ENCODE measurements around the gene KIF5B.
"Not testable (repeated sequence)": the region's sequence is repeated elsewhere in the genome, so short reads cannot be mapped to it uniquely, and the experiment has no call there.

KIF5B gene

GRCh38 chr10:32059472-32059871, 3.2 kb upstream of the KIF5B start:
- no peak for FAIRE-seq

GRCh38 chr10:32057036-32057372, 779 bp upstream of the KIF5B start:
- FAIRE-seq: no peak

DNA sequence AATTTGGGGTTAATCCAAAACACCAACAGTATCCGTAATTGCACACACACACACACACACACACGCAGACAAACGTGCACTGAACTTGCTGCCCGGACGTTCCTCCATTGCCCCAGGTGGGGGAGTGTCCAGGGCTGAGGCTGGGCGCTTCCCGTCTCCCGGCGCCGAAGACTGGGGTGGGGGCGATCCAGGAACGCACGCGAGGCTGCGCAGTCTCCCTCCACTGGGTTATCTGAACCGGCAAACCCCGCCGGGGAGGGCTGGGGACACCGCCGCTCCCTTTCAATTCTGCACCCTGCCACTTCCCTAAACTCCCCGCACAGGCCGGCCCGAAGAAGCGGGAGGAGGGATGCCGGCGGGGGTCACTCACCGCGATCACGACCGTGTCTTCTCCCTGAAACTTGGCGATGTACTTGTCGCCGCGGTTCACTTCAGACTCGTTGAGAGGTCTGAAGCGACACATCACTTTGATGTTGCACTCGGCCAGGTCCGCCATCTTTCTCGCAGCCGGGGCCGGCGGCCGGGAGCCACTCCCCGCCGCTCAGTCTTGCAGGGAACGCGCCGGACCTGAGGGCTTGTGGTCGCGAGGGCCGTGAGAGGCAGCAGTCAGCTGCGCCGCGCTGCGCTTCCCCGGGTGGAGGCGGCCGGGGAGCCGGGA, 618 bp downstream of the KIF5B start:
- no peak for FAIRE-seq

DNA sequence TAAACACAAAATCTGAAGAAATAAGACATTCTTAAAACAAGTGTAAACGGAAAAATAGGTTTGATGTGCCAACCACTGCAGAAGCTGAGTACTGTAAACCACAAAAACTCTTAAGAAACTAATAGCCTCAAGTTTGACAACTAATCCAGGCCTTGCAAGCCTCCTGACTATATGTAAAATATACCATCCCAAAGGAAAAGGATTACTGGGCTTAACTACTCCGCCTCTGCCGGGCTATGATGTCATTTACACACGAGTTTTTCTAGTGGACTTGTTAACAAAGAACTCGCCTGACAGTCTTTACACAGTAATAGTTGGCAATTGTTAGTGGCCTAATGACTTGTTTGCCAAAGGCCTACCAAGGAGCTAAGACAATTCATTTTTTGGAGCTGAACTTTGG, 2.1 kb downstream of the KIF5B start:
- no peak for FAIRE-seq

DNA sequence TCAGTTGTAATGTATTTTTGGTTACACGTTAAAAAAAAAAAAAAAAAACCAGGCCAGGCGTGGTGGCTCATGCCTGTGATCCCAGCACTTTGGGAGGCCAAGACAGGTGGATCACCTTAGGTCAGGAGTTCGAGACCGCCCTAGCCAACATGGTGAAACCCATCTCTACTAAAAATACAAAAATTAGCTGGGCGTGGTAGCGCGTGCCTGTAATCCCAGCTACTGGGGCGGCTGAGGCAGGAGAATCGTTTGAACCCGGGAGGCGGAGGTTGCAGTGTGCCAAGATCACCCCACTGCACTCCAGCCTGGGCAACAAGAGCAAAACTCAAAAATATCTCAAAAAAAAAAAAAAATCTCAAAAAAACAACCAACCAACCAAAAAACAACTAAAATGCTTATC, 2.8 kb downstream of the KIF5B start:
- FAIRE-seq: not testable (repeated sequence)

- FAIRE-seq: no peak
These were observed 4.3 kb downstream of the KIF5B start for GRCh38 chr10:32051926-32052325.

GRCh38 chr10:32050177-32050576, 6.0 kb downstream of the KIF5B start:
- FAIRE-seq: no peak

DNA sequence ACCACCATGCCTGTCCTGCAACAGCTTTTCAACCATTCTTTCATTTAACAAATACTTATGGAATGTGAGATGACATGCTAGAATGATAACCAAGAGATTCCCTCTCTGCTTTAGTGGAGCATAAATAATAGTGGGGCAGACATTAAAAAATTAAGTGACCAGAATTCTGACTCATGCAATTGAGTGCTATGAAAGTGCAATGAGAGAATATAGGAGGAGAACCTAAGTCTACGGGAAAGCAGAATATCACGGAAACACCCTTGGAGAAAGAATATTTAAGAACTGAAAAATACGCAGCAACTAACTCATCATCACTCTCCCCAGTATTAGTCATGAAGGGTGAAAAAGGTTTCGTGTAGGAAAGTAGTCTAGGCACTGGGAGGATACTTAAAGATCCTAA, 7.1 kb downstream of the KIF5B start:
- FAIRE-seq: no peak

DNA sequence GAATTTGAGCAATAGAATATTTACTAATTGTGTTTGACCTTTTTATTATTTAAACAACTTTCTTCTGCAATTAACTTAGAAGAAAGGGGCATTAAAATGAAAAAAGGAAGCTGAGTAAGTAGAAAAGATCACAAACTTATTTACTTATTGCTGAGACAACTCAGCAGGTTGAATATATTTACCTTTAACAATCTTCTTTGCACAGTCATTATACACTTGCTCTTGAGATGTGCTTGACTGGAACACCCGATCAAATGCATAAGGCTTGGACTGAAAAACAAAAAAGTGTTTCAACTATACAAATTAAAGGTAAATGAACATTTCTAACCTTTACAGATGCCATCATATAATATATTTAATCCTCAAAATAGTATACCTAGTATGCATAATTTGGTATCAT, 7.9 kb downstream of the KIF5B start:
- FAIRE-seq: no peak

GRCh38 chr10:32047881-32048280, 8.3 kb downstream of the KIF5B start:
- no peak for FAIRE-seq

- FAIRE-seq: no peak
These were observed 10.1 kb downstream of the KIF5B start for GRCh38 chr10:32046151-32046550.

DNA sequence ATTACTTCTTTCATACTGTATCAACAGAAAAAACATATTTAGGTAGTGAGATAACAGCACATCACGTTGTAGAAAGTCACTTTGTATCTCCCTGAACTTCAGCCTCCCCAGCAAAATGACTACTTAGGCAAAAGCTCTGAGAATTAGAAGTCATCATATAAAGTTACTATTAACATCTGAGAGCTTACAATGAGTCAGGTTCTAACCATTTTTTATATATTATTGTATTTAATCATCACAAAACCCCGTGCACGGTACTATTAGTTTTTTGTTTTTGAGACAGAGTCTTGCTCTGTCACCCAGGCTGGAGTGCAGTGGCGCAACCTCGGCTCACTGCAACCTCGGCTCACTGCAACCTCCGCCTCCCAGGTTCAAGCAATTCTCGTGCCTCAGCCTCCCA, 13.5 kb downstream of the KIF5B start:
- not testable (repeated sequence) for FAIRE-seq

GRCh38 chr10:32041290-32042028, 14.8 kb downstream of the KIF5B start:
- no peak for FAIRE-seq

GRCh38 chr10:32039734-32040133, 16.5 kb downstream of the KIF5B start:
- FAIRE-seq: no peak

DNA sequence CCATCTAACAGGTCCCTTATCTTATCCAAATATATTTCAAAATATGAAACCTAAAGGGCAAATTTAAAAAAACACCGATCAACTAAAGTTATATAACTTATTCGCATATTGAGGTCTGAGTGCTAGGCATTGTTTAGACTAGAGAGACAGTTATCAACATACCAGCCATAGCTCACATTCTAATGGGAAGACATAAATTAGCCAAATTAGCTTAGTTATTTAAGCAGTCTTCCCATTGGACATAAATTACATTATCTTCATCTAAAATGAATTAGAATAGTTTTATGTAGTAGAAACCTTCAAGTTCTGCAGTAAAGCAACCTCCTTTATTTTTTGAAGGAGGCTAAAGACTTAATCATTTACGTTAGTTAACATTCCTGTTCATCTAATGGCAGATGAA, 17.4 kb downstream of the KIF5B start:
- FAIRE-seq: no peak

DNA sequence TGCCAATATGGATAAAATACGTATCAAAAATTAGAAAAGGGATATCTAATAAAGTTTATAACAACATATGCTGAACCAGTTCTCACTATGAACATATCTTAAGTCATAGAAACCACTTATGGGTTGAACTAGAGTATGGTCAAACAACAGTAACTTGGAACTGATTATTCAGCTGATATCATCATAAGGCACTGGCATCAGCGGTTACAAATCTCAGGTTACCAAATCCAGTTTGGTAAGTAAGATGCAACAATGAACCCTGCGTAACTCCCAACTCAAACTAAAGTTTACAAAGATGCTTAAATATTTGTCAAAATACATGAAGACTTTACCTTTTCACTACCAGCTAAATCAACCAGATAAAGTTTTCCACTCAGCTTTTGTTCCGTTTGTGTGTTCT, 19.3 kb downstream of the KIF5B start:
- FAIRE-seq: peak; percentile 17

GRCh38 chr10:32035038-32035437, 21.2 kb downstream of the KIF5B start:
- peak; percentile 90 for FAIRE-seq

- FAIRE-seq: no peak
These were observed 23.1 kb downstream of the KIF5B start for GRCh38 chr10:32033171-32033570.

DNA sequence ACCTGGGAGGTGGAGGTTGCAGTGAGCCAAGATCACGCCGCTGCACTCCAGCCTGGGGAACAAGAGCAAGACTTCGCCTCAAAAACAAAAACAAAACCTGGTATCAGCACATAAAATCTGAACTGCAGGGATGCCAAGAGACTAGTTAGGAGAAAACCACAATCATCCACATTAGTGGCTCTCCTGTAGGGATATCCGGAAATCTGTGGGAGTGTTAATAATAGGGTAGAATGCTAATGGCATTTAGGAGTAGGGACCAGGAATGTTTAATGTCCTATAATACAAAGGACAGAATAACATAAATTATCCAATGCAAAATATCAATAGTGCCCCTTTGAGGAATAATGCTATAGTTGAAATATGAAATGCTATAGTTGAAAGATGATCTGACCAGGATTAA, 24.3 kb downstream of the KIF5B start:
- no peak for FAIRE-seq

DNA sequence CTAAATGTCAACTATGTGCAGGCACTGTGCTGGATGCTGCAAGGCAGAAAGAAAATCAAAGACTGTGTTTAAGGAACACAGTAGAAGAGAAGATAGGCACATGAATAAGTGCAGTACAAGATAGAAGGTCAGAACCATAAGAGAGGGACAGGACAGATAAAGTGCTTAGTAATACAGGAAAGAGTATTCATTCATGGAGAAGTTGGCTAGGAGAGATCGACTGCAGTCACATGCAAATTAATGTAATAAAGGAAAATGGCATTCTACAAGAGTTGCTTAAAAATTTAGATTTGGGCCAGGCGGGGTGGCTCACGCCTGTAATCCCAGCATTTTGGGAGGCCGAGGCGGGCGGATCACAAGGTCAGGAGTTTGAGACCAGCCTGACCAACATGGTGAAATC, 24.8 kb downstream of the KIF5B start:
- no peak for FAIRE-seq

DNA sequence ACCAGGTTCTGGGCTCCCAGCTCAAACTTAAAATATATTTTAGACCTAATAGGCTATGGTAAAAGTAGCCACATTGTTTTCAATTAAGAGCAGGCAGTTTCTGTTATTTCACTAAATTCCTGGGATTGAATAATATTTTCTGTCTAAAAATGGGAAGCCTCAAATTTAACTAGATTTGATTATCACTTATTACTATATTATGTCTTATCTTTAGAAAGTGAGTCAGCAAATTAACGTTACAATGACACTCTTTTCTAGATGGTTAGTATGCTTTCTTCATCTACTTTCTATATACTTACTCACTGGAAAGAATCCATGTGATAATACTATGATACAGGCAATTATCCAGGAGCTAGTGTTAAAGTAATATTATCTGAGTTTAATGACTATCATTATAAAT, 27.5 kb downstream of the KIF5B start:
- FAIRE-seq: no peak

GRCh38 chr10:32023264-32023663, 33.0 kb downstream of the KIF5B start:
- no peak for FAIRE-seq

DNA sequence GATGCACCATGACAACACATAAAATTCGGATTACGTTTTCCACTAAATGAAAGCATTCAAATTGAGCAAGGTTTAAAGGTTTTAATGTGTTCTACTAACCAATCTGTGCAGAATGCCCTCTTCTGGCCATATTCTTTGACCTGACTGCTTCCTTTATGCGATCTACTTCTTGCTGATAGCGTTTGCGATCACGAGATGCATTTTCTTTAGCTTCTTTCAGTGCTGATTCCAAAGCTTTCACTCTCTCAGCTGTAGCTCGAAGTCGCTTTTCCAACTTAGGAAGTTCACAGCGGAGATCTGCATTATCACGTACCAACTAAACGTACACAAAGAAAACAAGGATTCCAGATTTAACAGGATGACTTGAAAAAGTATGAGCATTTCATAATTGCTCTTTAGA, 39.2 kb downstream of the KIF5B start:
- FAIRE-seq: no peak

DNA sequence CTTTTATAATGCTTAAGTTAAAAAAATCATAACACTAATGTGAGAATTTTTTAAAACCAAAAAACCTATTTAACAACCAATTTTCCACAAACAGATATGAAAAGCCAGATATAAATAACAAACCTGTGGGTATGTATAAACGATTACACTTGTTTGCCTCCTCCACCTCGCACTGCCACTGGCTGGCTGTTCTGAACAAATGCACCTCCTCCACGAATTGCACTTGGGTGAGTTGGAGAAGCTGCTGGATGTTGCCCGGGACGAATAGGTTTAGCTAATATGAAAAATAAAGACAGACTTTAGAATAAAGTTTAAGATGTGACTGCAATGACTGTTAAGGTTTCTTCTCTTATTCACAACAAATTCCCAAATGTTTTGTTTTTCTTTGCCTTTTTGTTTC, 40.8 kb downstream of the KIF5B start:
- FAIRE-seq: no peak

DNA sequence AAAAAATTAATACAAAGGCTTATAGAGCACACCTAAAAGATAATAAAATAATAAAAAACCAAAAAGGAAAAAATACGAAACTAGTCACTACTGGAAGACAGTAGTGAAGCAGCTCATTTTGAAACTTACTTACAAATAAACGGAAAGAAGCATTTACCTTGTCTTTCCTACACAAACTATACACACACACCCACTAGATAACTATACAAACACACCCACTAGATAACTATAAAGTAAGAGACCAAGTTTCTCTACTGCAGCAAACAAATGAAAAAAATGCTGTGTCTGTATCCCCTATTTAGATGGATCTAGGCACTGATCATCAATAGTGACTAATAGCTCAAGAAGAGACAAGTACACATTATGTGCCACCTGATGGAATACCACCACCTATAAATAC, 49.2 kb downstream of the KIF5B start:
- no peak for FAIRE-seq
